ENCODE data around the gene TPST2. TPM values are rescaled to one million over a fixed set of nuclear protein-coding genes. Genes with fewer than 3 reads are reported as not detected.

TPST2 gene
- total RNA-seq, 1 donor from 2014 or later: 18.5 TPM

DNA sequence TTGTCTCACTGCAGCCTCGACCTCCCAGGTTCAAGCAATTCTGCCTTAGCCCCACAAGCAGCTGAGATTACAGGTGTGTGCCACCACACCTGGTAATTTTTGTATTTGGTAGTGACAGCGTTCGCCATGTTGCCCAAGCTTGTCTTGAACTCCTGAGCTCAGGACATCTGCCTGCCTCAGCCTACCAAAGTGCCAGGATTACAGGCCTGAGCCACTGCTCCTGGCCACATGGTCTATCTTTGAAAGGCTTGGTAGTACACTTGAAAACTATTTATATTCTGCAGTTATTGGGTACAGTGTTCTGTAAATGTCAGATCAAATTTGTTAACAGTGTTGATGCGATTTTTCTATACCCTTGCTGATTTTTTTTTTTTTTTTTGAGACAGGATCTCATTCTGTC, 41.4 kb upstream of the TPST2 start:
- DNase-seq (ENCODE audit: low spot score in 2 of 2, unreplicated experiment in 2 of 2): no peak
- TF ChIP-seq CTCF (IDR thresholded peaks at IDR 0.05; ENCODE audit: unreplicated experiment): no peak
- Mint-ChIP-seq H3K27ac (no peak overlapping the region), H3K36me3 (no peaks in the 10 kb centered on the region), H3K4me3 (no peak overlapping the region), H3K9me3 (peaks cover 8% of the 10 kb centered on the region), H3K4me1 (peaks cover 3% of the 10 kb centered on the region), H3K27me3 (ENCODE audit: low read depth) (peaks cover 5% of the 10 kb centered on the region)

GRCh38 chr22:26629988-26630761, 40.2 kb upstream of the TPST2 start:
- H3K4me3 Mint-ChIP-seq: no peak overlapping the region
- no peak for TF ChIP-seq CTCF (IDR thresholded peaks at IDR 0.05; ENCODE audit: unreplicated experiment)
- no peak overlapping the region for H3K27ac Mint-ChIP-seq
- no peaks in the 10 kb centered on the region for H3K36me3 Mint-ChIP-seq
- peaks cover 8% of the 10 kb centered on the region for H3K9me3 Mint-ChIP-seq
- H3K27me3 Mint-ChIP-seq (ENCODE audit: low read depth): peaks cover 5% of the 10 kb centered on the region
- H3K4me1 Mint-ChIP-seq: peaks cover 3% of the 10 kb centered on the region
- no peak for DNase-seq (ENCODE audit: low spot score in 2 of 2, unreplicated experiment in 2 of 2)

DNA sequence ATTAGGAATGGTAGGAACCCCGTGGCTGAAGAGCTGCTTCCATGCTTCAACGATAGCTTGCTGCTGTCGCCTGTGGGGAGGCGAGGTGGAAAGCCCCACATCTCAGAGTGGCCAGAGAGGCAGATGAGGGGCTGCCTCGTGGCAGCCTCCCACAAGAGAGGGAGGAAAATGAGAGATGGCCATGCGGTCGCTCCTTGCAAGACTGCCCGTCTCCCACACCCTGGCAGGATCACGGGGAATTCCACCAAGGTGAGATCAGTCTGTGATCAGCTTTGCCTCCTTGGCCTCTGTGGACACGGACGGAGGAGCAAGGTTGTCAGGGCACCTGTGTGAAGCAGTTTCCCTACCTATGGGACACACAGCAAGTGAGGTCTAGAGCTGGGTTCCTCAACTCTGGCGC, 34.9 kb upstream of the TPST2 start:
- Mint-ChIP-seq H3K9me3 (no peaks in the 10 kb centered on the region), H3K27me3 (ENCODE audit: low read depth) (peaks cover 8% of the 10 kb centered on the region), H3K27ac (no peak overlapping the region), H3K36me3 (no peaks in the 10 kb centered on the region), H3K4me3 (no peak overlapping the region), H3K4me1 (peaks cover 1% of the 10 kb centered on the region)
- no peak for DNase-seq (ENCODE audit: low spot score in 2 of 2, unreplicated experiment in 2 of 2)
- no peak for TF ChIP-seq CTCF (IDR thresholded peaks at IDR 0.05; ENCODE audit: unreplicated experiment)

GRCh38 chr22:26623984-26624383, 34.1 kb upstream of the TPST2 start:
- DNase-seq (ENCODE audit: low spot score in 2 of 2, unreplicated experiment in 2 of 2): no peak
- Mint-ChIP-seq H3K9me3 (no peaks in the 10 kb centered on the region), H3K27ac (no peak overlapping the region), H3K36me3 (no peaks in the 10 kb centered on the region), H3K4me3 (no peak overlapping the region), H3K27me3 (ENCODE audit: low read depth) (peaks cover 8% of the 10 kb centered on the region), H3K4me1 (peaks cover 2% of the 10 kb centered on the region)
- TF ChIP-seq CTCF (IDR thresholded peaks at IDR 0.05; ENCODE audit: unreplicated experiment): no peak

DNA sequence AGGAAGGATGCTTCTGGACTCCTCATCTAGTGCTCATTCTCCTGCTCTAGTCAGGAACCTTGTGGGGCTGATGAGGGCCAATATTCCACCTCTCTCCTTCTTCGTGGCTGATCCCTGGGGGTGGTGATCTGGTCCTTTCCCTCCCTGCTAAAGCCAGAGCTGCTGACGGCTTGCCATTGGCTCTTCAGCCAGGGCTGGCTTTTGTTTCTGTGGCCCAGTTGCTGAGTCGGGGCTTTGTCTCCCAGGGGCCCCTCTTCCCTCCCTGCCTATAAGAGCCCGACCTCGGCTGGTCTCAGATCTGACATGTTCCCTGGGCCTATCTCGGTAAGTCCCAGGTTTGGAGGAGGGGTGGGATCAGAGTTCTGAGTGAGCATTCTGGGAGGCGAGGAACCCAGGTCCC, 31.7 kb upstream of the TPST2 start, which contains the start of gene CRYBA4:
Gene CRYBA4 (plus strand): TSS at position 301 of the 400 bp plus-strand sequence. CDS start 634 bp downstream, outside the sequence.
- no peaks in the 10 kb centered on the region for H3K36me3 Mint-ChIP-seq
- H3K4me3 Mint-ChIP-seq: no peak within 1 kb of the TSS
- no peak for DNase-seq (ENCODE audit: low spot score in 2 of 2, unreplicated experiment in 2 of 2)
- no peak for TF ChIP-seq CTCF (IDR thresholded peaks at IDR 0.05; ENCODE audit: unreplicated experiment)
- no peak within 1 kb of the TSS for H3K27ac Mint-ChIP-seq
- H3K27me3 Mint-ChIP-seq (ENCODE audit: low read depth): peaks cover 7% of the 10 kb centered on the region
- peaks cover 7% of the 10 kb centered on the region for H3K4me1 Mint-ChIP-seq
- H3K9me3 Mint-ChIP-seq: no peaks in the 10 kb centered on the region

Data from mesothelial cell of epicardium (in vitro differentiated cells).